Cerebellar cortex (tissue), 1 donor: ENCODE results near the gene BYSL.

Experiments used
- DNase-seq: peaks from one replicate; pipeline ENCODE4 v3.0.0-alpha.2; 2015; ENCODE audit warnings: low spot score

The BYSL gene

DNA sequence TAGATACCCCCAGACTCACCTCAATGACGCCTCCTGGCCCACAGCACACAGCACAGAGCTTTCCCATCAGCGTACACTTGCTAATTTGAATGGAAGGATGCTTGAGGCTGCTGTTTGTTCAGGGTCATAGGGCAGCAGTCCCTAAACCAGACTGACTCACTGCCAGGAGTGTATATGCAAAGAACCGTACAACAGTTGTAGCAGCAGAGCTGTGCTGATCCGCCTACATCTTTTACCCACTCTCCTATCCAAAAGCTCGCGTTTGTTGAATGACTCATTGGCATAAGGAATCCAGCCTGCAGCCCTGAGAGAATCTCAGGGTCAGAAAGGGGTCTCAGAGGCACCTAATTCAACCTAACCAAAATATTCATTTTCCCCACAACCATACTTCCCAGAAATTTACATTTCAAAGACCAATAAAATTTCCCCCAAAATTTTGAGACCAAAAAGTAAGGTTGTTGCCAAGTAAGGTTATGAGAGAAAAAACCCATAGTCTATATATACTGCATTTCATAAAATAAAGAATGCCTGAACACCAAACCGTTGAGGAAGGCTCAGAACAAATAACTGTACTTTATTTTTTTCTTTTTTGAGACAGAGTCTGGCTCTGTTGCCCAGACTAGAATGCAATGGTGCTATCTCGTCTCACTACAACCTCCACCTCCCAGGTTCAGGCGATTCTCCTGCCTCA lies 55.6 kb downstream of the BYSL start:
- DNase-seq, result no peak
